CD4-positive, alpha-beta T cell treated with Interleukin-6 at 100 ng/mL for 8 hours (primary cell): ENCODE data around the gene GABRG3.

Experiments used
- DNase-seq: peaks from one replicate; pipeline ENCODE4 v3.0.0-alpha.2; 2020; ENCODE audit warnings: mixed read lengths, low spot score

GABRG3 gene

GRCh38 chr15:27101982-27102381 lies 131.0 kb downstream of the GABRG3 start:
- no peak for DNase-seq

- no peak for DNase-seq
These were observed 140.3 kb downstream of the GABRG3 start for GRCh38 chr15:27111323-27111722.

- no peak for DNase-seq
These were observed 143.5 kb downstream of the GABRG3 start for GRCh38 chr15:27114473-27114872.

- no peak for DNase-seq
These were observed 148.8 kb downstream of the GABRG3 start for GRCh38 chr15:27119695-27120266.

GRCh38 chr15:27121672-27122071 lies 150.7 kb downstream of the GABRG3 start:
- no peak for DNase-seq

GRCh38 chr15:27123291-27123690 lies 152.3 kb downstream of the GABRG3 start:
- DNase-seq, result no peak

GRCh38 chr15:27123808-27124207 lies 152.8 kb downstream of the GABRG3 start:
- DNase-seq, result no peak

GRCh38 chr15:27124287-27124871 lies 153.4 kb downstream of the GABRG3 start:
- DNase-seq, result no peak

- DNase-seq, result no peak
These were observed 154.2 kb downstream of the GABRG3 start for GRCh38 chr15:27125185-27125584.

GRCh38 chr15:27126449-27126848 lies 155.5 kb downstream of the GABRG3 start:
- no peak for DNase-seq

GRCh38 chr15:27127815-27128570 lies 157.0 kb downstream of the GABRG3 start:
- DNase-seq, result no peak

GRCh38 chr15:27133249-27133648 lies 162.3 kb downstream of the GABRG3 start:
- no peak for DNase-seq

GRCh38 chr15:27134481-27134880 lies 163.5 kb downstream of the GABRG3 start:
- DNase-seq, result no peak

- no peak for DNase-seq
These were observed 164.2 kb downstream of the GABRG3 start for GRCh38 chr15:27135151-27135550.

- no peak for DNase-seq
These were observed 166.1 kb downstream of the GABRG3 start for GRCh38 chr15:27137127-27137526.

GRCh38 chr15:27165590-27165989 lies 194.6 kb downstream of the GABRG3 start:
- no peak for DNase-seq

- no peak for DNase-seq
These were observed 195.9 kb downstream of the GABRG3 start for GRCh38 chr15:27166917-27167316.

- no peak for DNase-seq
These were observed 196.8 kb downstream of the GABRG3 start for GRCh38 chr15:27167738-27168137.

- DNase-seq, result no peak
These were observed 199.9 kb downstream of the GABRG3 start for GRCh38 chr15:27170851-27171250.

GRCh38 chr15:27172821-27173220 lies 201.8 kb downstream of the GABRG3 start:
- no peak for DNase-seq

GRCh38 chr15:27175472-27176153 lies 204.6 kb downstream of the GABRG3 start:
- no peak for DNase-seq

GRCh38 chr15:27176785-27177406 lies 205.9 kb downstream of the GABRG3 start:
- DNase-seq, result no peak
